ENCODE data around the gene CEP131.

The CEP131 gene

GRCh38 chr17:81170727-81171494, 51.9 kb downstream of the CEP131 start:
- DNase-seq (ENCODE audit: low spot score), result no peak
- TF ChIP-seq CTCF (IDR thresholded peaks at IDR 0.05; ENCODE audit: extremely low read depth, insufficient read depth, missing control alignments), result no peak
- in situ Hi-C loops (cut with MboI; ENCODE audit: low pct_unique_long_range_greater_than_20kb, low sequenced_read_pairs, unreplicated experiment), result no loop called here

GRCh38 chr17:81169870-81170309, 52.9 kb downstream of the CEP131 start:
- no peak for TF ChIP-seq CTCF (IDR thresholded peaks at IDR 0.05; ENCODE audit: extremely low read depth, insufficient read depth, missing control alignments)
- in situ Hi-C loops (cut with MboI; ENCODE audit: low pct_unique_long_range_greater_than_20kb, low sequenced_read_pairs, unreplicated experiment), result no loop called here
- no peak for DNase-seq (ENCODE audit: low spot score)

- in situ Hi-C loops (cut with MboI; ENCODE audit: low pct_unique_long_range_greater_than_20kb, low sequenced_read_pairs, unreplicated experiment), result no loop called here
- TF ChIP-seq CTCF (IDR thresholded peaks at IDR 0.05; ENCODE audit: extremely low read depth, insufficient read depth, missing control alignments), result no peak
- DNase-seq (ENCODE audit: low spot score), result no peak
Measured at GRCh38 chr17:81167638-81168037, 55.1 kb downstream of the CEP131 start.

GRCh38 chr17:81167194-81167524, 55.6 kb downstream of the CEP131 start:
- no peak for TF ChIP-seq CTCF (IDR thresholded peaks at IDR 0.05; ENCODE audit: extremely low read depth, insufficient read depth, missing control alignments)
- in situ Hi-C loops (cut with MboI; ENCODE audit: low pct_unique_long_range_greater_than_20kb, low sequenced_read_pairs, unreplicated experiment), result no loop called here
- no peak for DNase-seq (ENCODE audit: low spot score)

GRCh38 chr17:81166033-81166492, 56.7 kb downstream of the CEP131 start, which contains the start of gene AATK:
TSS of gene AATK (minus strand) at chr17:81166221. CDS start at chr17:81165992, 229 bp downstream.
- in situ Hi-C loops (cut with MboI; ENCODE audit: low pct_unique_long_range_greater_than_20kb, low sequenced_read_pairs, unreplicated experiment), result no loop called here
- no peak for TF ChIP-seq CTCF (IDR thresholded peaks at IDR 0.05; ENCODE audit: extremely low read depth, insufficient read depth, missing control alignments)
- DNase-seq (ENCODE audit: low spot score), result no peak

- no peak for TF ChIP-seq CTCF (IDR thresholded peaks at IDR 0.05; ENCODE audit: extremely low read depth, insufficient read depth, missing control alignments)
- no peak for DNase-seq (ENCODE audit: low spot score)
- in situ Hi-C loops (cut with MboI; ENCODE audit: low pct_unique_long_range_greater_than_20kb, low sequenced_read_pairs, unreplicated experiment), result no loop called here
Measured at GRCh38 chr17:81165246-81166032, 57.3 kb downstream of the CEP131 start, which contains the start of gene PVALEF. TSS of gene PVALEF (plus strand) at chr17:81165507. CDS start at chr17:81181227, 15,720 bp downstream.

Measured in GM13977 (cell line).